HG03280 (cell line): ENCODE measurements around the gene TNIP1.

Experiments used
- ATAC-seq: cut with Tn5 transposase; IDR thresholded peaks from one replicate; pipeline ENCODE4 v1.9.1; 2021; ENCODE audit warnings: mild to moderate bottlenecking, moderate library complexity; ENCODE audit not compliant: unreplicated experiment

The TNIP1 gene

DNA sequence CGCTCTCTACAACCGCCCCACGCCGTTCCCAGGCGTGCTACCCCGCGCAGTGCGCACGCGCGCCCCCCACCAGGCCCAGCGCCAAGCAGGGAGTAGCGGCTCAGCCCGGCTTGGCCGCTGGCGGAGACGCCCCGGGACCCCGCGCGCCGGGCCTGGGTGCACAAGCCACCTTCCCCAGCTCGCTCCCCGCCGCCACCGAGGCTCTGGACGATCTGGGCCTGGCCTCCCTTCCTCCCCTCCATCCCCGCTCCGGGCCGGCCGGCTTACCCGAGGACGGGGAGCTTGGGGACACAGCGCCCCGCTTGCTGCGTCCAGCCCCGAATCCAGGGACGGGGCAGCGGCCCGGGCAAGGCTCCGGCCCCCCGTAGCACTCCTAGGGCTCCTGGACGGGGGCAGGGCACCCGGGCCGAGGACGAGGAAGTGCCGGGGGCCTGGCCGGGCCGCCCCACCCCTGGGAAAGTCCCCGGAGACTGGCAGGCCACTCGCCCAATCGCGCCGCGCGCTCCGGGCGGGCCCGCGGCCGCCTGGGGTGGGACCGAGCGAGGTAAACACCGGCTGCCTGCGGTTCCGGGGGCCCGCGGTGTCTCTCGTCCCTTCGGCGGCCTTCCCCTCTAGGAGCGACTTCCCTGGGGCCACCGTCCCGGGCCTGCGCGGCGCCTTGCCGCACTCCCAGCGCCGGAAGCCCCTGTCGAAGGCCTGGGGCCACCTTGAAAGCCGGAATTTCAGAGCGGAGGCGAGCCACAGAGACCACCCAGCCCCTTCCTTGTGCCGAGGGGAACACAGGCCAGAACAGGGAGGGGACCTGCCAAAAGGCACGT, at the start of gene TNIP1:
TNIP1 (minus strand) TSS at position 422 of the 818 bp plus-strand sequence. CDS start 15,939 bp downstream, outside the sequence.
- ATAC-seq = peak; percentile 80

GRCh38 chr5:151130235-151130921, 49.5 kb upstream of the TNIP1 start:
- ATAC-seq = no peak

DNA sequence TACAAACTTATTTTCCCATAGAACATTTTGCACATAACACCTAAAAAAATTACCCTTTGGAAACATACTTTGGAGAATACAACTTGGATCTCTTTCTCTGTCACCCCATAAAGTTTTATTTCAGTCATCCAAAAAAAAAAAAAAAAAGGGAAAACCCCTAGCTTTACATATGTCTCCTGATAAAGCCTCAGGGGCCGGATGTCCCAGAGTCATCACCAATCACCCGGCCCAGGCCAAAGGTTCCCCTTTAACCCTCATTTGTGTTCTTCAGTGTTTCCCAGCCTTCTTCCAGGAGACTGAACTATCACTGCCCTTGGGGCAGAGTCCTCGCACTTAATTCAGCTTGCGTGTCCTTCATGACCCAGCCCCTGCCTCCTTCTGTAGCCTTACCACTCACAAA, 48.0 kb upstream of the TNIP1 start:
- no peak for ATAC-seq

- no peak for ATAC-seq
Observed at GRCh38 chr5:151127926-151128325, 47.1 kb upstream of the TNIP1 start.

DNA sequence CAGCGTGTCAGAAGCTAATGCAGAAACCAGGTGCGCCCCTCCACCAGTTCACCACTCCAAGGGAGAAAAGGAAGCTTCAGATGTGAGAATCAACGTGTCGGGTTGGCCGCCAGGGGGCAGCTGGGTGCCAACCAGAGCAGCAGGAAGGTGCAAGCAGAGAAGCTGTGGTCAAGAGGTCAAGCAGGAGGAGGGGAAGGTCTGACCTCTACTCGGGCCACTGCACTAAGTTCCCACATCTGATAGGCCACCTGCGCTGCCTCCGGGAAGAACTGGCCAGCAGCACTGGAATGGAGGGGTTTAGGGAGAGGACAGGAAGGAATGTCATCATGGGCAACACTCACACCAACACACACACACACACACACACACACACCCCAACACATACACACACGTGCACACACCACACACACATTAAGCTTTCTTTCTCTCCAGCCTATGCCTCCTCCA, 45.4 kb upstream of the TNIP1 start:
- ATAC-seq = peak; percentile 46

DNA sequence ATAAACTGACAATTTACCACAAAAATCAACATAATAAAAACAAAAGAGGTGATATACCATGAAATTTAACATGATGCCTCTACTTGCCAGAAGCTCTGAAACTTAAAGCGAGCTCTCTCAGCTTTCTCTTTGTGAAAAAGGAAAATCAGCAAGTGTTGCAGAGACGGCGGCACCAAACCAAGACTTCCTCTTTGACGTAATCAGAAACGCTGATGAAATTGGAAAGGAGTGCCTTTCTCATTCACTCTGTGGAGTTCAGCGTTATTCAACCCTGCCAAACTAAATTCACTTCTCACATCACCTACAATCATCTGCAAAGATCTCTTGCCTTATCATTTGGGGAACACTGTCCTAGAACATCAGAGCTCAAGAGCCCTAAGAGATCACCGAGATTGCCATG, 44.6 kb upstream of the TNIP1 start:
- ATAC-seq = no peak

DNA sequence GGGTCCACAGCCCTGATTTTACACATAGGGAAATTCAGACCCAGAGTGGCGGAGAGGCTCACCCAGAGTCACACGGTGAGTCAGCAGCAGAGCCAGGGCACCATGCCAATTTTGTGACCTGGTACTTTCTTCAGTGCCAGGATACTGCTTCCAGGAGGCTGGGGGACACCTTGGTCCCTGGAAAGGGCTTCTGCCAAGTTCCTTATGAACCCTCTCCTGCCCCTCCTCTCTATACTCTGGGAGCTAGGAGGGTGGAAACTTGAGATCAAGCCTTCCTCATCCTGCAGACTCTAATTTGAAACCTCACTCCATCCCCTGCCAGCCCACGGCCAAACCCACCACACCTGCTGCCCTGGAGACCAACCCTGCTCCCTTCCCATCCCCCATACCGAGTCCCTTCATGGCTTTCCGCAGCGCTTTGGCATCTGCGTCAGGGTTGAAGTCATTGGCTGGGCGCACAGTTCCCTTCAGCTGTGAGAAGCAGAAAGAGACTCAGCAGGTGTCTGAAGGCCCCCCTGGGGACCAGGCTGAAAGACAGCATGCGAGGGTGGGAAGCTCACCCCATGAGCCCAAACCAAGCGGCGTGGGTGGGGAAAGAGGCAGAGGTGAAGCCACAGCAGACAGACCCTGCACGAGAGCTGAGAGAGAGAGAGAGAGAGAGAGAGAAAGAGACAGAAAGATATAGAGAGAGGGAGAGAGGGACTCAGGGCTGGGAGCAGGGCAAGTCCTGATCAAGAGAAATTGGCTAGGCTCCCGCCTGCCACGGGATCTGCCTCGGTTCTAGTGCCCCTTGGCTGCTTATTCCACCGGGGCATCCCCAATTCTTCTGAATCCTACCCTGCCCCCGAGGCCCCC, 43.3 kb upstream of the TNIP1 start:
- ATAC-seq = peak; percentile 75

- no peak for ATAC-seq
Observed at GRCh38 chr5:151122828-151123227, 42.0 kb upstream of the TNIP1 start.

GRCh38 chr5:151121665-151122064, 40.8 kb upstream of the TNIP1 start:
- ATAC-seq = no peak

DNA sequence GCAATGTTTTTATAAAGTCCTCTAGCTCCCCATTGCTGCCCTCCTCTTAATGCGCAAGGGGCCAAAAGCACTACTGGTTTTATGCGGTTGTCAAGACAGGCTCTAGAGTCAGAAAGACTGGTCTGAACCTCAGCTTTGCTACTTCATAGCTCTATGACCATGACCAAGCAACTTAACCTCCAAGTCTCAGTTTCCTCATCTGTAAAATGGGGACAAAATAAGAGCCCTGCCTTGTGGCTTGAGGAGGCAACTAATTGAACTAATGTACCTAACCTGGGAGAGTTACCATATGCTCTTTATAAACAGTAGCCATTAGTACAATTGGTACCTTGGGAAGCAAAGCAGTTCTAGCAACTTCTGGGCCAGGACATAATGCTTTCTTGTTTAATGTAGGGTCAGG, 40.3 kb upstream of the TNIP1 start:
- ATAC-seq = no peak

- ATAC-seq = no peak
Observed at GRCh38 chr5:151118913-151119575, 38.2 kb upstream of the TNIP1 start.

DNA sequence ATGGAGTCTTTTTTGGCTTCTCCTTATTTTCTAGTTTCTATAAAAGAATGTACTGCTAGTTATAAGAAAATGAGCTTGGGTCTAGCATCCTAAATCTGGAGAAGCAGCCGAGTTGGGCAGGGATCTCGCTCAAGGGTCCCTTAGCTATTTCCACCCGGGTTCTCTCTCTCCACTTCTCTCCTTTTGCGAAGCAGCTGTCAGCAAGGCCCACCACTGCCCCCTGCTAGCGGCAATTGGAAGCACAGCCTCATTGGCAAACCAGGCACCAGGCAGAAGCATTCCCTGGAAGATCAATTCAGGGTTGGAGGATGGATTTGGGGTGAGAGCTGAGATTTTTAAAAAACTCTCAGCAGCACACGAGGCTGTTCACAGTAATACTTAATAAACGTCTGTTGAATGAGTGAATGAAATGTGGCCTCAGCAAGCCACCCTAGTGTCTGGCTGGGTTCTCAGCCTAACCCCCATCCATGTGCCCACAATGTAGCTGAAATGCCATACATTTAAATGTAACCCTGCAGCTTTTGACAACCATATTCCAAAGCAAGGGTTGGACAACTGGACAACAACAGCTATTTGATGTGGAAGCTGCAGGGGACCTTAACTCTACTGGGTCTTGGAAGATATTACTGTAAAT, 34.6 kb upstream of the TNIP1 start:
- peak; percentile 52 for ATAC-seq

DNA sequence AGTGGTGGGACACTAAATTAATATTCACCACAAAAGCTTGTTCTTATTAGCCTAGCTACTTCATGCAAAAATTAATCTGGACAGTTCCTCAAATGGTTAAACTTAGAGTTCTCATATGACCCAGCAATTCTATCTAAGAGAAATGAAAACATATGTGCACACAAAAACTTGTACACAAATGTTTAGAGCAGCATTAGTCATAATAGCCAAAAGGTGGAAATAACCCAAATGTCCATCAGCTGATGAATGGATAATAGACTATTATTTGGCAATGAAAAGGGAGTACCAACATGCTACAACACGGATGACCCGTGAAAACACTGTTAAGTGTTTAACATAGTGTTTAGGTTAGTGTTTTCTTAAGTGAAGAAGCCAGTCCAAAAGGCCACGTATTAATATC, 32.8 kb upstream of the TNIP1 start:
- no peak for ATAC-seq

DNA sequence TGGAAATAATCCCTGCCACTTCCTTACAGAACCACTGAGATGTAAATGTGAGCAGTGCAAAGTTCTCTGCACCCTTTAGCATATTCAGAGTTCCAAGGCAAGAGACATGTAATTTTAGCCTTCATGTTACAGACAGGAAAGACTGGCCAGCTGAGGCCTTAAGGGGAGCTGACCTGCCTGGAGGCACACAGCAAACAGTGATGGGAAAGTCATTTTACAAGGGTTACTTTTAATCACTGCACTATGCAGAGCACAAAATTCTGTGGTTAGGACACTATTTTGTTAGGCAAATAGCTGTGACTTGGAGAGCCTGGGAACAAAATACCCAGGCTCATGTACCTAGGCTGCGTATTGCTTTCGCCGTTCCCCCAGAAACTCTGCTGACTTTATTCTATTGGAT, 30.2 kb upstream of the TNIP1 start:
- no peak for ATAC-seq

DNA sequence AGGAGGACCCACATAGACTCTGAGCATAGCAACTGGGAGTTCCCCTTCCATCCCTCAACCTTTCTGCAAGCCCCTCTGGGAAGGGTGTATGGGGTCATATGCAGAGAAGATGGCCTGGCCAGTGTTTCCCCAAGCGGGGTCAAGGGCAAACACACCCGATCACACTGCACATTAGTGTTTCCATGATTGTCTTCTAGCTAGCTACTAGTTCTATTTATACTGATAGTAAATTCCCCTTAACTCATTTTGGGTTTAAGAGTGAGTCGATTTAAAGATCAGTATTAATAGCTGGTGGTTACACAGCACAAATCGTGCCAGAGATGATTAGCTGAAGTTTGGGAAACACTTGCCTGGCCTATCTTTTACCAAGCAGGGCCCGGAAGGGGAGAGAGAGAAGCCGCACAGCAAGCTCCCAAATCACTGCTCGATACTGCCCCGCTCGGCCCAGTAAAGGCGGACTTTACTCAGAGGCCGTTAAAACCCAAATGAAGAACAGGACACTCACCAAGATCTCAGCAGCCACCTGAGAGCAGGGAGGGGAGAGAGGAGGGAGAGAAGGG, 29.4 kb upstream of the TNIP1 start:
- ATAC-seq = no peak

DNA sequence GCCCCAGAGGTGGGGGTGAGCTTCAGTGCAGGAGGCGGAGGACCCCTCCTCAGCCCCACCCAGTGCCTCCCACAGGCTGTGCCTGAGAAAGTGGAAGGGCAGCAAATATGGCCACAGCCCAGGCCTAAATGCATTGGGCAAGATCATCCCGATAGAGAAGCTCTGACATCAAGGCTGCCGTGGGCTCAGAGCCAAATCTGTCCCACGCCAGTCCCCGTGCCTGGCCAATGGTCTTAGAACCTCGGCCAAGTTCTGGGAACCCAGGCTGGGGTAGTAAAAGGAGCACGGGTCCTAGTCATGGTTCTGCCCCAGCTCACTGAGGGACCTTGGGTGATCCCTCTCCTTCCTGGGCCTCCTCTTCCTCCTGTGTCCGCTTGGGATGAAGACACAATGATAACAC, 27.7 kb upstream of the TNIP1 start:
- ATAC-seq = no peak

- no peak for ATAC-seq
Observed at GRCh38 chr5:151107738-151108520, 27.1 kb upstream of the TNIP1 start.

DNA sequence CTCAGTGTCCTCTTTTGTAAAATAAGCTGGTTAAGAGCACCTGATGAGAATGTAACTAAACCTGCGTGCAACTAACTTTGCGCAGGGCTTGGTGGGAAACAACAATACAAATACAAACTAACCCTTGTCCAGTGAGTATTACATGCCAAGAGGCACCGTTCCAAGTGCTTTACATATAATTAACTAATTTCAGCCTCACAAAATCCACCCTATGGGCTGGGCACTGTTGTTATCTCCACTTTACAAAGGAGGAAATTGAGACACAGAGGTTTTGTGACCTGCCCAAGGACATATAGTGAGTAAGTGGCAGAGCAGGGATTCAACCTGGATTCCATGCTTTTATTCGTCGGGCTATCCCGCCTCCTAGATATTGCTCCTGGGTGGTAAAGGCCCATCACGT, 26.2 kb upstream of the TNIP1 start:
- no peak for ATAC-seq

DNA sequence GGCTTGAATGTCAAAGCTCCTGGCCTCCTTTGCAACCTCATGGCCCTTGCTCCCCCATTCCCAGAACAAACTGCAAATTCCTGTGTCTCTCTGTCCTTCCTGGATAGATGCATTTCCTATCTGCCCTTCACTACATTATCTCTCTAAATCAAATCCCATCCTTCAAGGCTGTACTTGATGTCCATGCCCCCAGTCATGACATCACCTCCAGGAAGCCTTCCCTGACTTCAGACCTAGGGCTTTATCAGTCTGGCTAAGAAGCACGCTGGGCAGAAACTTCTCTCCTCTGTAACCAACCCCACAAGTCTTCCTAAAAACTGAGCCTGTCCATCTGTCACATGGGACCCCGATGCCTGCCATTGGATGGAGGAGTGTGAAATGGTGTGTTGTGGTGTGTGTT, 25.7 kb upstream of the TNIP1 start:
- no peak for ATAC-seq
